Fibroblast of skin of scalp (primary cell): ENCODE measurements around the gene TUFT1.
"Not testable (repeated sequence)": the region's sequence is repeated elsewhere in the genome, so short reads cannot be mapped to it uniquely, and the experiment has no call there.

ENCODE experiments used
- DNase-seq: peaks from one replicate; pipeline ENCODE4 v3.0.0-alpha.2; 2013

Gene TUFT1

DNA sequence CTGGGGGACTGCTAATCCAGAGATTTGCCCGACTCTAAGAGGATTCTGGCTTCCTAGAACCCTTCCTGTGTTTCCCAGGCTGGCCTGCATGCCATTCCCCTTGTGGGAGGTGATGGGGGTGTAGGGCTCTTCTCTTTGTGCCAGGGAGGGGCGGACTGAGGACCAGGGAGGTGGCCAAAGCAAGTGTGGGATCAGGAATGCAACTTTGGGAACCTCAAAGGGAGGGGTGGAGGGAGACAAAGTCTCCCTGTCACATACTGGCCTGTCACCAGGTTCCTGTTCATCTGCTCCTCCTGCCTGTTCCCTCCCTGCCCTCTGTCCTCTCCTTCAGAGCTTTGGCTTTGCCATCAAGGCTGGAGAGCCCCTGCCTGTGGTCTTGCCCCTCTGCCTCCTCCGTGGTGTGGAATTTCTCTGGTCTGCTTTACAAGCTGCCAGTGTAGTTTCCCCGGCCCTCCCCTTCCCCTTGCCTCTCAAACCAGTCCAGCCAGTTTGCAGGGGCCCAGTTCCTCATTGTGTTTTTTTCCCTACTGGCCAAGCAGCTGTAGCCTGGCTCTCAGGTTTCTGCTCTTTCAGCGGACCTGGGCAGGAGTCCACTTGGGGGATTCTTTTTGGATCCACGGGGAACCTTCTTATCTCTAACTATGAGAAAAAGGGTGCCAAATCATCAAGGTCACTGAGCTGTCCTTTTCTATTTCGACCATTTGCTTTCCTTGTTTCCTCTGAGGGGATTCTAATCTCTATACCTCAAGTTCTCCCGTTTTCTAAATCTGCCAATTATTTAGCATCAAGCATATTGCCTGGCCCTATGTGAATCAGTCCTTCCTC is 27.1 kb upstream of the TUFT1 start:
- no peak for DNase-seq

- DNase-seq = no peak
These were observed 26.4 kb upstream of the TUFT1 start for GRCh38 chr1:151513626-151514121.

GRCh38 chr1:151514366-151514765 is 25.7 kb upstream of the TUFT1 start:
- no peak for DNase-seq

GRCh38 chr1:151515265-151515664 is 24.8 kb upstream of the TUFT1 start:
- DNase-seq = no peak

DNA sequence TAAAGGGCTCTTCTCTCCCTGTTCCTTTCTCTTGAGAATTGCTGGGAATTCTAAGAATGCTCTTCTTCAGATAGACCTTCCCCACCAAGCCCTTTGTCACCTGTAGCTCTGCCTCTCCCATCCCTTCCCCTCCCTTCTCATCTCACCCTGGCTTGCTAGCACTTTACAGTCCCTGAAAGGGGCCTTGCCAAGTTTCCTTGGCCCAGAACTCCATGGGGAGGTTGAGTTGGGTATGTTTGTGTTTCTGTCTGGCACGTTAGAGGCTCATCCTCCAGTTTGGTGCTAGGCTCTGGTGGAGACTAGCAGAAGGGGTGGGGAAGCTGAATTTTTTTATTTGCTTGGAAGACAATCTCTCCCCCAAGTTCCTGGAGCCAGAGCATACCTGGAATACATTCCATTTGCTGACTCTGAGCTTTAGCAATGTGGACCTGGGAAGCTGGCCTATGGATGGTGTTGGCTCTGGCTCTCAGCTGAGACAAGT is 24.0 kb upstream of the TUFT1 start:
- DNase-seq = no peak

- no peak for DNase-seq
These were observed 21.7 kb upstream of the TUFT1 start for GRCh38 chr1:151518431-151518830.

- no peak for DNase-seq
These were observed 21.2 kb upstream of the TUFT1 start for GRCh38 chr1:151518936-151519335.

GRCh38 chr1:151519667-151520066 is 20.4 kb upstream of the TUFT1 start:
- no peak for DNase-seq

DNA sequence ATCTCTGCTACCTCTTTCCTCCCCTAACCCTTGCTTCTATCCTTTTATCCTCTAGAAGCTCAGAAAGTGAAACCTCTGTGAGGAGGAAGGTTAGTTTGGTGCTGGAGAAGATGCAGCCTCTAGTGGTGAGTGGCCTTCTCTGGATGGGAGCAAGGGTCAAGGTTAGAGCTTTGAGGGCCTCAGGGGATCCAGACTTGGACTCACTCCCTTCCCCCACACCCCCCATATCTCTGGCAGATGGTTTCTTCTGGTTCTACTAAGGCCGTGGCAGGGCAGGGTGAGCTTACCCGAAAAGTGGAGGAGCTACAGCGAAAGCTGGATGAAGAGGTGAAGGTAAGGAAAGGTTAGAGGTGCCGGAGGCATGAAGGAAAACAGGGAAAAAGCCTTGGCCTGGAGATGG is 19.8 kb upstream of the TUFT1 start:
- no peak for DNase-seq

- DNase-seq = not testable (repeated sequence)
These were observed 17.7 kb upstream of the TUFT1 start for GRCh38 chr1:151522427-151522826.

DNA sequence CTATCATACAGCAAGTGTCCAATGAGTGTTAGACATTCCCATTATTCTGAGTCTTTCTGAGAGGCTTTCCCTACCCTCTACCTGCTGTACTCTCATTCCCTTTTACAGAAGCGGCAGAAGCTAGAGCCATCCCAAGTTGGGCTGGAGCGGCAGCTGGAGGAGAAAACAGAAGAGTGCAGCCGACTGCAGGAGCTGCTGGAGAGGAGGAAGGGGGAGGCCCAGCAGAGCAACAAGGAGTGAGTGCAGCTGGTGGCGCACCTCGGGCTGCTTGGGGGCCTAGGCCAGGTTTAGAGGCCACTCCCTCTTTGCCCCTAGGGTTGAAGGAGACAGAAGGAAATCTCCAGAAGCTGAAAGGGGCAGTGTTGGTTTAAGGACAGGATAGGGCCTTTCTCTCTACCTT is 16.8 kb upstream of the TUFT1 start:
- DNase-seq = no peak

DNA sequence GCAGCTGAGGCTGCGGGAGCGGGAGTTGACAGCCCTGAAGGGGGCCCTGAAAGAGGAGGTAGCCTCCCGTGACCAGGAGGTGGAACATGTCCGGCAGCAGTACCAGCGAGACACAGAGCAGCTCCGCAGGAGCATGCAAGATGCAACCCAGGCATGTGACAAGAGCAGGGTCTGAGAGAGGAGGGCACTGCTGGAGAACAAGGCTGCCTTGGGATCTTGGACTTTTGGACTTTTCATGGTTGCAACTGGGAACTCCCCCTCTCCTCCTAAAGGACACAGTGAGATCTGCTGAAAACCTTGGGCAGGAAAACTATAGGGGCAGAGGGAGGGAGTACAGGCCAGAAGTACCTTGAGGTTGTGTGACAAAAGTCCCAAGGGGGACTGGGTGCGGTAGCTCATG is 15.4 kb upstream of the TUFT1 start:
- DNase-seq = no peak

DNA sequence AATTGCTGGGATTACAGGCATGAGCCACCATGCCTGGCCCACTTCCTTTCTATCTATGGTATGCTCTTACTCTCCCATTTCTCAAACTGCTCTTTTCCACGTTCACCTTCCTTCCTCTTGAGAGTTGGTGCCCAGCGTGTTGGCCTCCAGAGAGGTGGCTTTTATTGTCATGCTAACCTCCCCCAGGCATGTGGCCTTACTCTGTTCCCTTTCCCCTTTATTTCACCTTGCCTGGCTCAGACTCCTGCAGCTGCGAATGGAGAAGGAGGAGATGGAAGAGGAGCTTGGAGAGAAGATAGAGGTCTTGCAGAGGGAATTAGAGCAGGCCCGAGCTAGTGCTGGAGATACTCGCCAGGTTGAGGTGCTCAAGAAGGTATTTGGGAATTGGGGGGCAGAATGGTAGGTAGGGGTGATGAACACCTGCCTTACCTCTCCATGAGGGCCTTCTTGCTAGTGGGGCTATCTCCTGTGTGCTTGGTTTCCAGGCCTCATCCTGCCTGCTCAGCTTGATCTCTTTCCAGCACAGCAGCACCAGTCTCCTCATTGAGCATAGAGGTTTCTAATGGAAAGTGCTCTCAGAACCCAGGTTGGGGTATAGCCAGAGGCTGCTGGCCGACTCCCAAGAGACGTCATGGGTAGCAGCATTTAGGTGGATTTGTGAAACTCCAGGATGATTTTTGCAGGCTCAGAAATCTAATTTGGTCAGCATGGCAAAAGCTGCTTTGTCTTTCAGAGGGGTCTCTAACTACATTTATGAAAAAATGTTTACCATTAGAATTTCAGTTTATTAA is 13.2 kb upstream of the TUFT1 start:
- no peak for DNase-seq

GRCh38 chr1:151529211-151529702 is 10.9 kb upstream of the TUFT1 start:
- DNase-seq = no peak

DNA sequence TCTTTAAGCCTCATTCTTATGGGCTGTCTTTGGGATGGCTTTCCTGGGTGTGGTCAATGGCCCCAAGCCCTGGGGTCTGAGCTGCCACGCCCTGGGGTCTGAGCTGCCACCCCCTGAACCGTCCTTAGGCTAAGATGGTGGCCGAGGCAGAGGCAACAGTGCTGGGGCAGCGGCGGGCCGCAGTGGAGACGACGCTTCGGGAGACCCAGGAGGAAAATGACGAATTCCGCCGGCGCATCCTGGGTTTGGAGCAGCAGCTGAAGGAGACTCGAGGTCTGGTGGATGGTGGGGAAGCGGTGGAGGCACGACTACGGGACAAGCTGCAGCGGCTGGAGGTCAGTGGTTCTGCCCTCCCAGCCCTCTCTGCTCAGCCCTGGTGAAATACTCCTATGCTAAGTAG is 10.3 kb upstream of the TUFT1 start:
- no peak for DNase-seq

DNA sequence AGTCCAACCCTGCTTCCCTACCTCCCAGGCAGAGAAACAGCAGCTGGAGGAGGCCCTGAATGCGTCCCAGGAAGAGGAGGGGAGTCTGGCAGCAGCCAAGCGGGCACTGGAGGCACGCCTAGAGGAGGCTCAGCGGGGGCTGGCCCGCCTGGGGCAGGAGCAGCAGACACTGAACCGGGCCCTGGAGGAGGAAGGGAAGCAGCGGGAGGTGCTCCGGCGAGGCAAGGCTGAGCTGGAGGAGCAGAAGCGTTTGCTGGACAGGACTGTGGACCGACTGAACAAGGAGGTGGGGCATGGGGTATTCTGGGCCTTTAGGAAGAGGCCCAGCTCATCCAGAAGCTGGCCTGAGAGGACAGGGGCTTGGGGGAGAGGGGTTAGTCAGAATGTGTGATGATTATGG is 9.6 kb upstream of the TUFT1 start:
- no peak for DNase-seq

DNA sequence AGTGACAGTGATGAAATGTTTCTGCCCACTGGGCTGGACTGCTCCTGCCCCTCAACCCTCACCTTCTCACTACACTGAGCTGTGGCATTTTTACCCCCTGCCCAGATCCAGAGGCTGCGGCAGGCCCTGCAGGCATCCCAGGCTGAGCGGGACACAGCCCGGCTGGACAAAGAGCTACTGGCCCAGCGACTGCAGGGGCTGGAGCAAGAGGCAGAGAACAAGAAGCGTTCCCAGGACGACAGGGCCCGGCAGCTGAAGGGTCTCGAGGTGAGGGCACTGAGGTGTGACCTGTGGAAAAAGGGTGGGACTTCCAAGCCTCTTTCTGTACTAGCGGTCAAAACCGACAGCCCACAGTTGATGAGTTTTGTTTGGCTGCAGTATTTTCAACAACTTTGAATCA is 6.2 kb upstream of the TUFT1 start:
- DNase-seq = no peak

DNA sequence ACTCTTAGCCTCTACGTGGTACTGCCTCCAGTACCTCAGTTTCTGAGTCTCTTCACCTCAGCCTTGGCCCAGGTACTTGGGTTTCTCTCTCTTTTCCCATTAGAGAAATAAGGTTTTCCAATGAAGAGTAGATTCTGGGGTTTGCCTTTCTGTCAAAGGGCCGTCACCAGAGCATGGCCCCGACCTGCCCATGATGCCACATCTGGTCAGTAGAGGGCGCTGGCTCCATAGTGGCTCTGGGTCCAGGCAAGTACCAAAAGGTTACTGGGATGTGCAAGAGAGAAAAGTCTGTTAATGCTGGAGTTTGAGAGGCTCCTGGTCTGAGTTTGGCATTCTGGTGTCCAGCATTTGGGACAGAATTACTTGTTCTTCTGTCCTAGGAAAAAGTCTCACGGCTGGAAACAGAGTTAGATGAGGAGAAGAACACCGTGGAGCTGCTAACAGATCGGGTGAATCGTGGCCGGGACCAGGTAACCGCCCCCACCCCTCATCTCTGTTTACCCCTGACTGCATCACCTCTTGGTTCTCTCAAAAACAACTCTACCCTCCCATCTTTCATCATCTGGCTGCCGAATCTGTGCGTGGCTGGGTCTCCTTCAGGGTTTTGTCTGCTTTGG is 5.3 kb upstream of the TUFT1 start:
- peak; percentile 77 for DNase-seq

DNA sequence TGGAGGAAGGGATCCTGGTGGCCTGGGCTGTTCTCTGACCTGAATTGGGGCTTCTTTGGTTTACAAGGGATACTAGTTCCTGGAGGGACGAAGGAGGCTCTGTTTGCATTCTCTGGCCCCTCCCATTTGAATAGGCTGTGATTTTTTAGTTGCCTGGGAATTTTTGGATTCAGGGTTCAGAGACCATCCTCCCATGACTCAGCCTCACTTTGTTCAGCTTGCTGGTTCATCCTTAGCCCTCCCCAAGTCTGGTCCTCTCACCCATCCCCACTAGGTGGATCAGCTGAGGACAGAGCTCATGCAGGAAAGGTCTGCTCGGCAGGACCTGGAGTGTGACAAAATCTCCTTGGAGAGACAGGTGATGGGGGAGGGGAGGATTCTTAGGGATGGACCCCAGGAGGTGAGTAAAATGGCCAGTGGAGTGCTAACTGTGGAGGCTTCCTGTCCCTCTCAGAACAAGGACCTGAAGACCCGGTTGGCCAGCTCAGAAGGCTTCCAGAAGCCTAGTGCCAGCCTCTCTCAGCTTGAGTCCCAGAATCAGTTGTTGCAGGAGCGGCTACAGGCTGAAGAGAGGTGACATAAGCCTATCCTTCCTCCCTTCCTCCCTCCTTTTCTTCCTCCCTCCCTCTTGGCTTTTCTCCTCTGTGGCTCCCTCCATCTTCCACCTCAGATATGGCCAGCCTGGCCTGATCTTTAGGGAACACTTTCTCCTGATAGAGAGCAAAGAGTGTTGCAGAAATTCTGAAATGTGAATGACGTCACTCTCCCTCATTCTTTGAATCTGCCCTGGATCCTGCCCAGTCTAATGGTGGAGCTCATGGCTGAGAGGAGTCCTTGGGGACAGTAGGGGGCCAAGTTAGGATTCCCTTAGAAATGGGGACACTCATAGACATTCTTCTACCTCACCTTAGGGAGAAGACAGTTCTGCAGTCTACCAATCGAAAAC is 4.5 kb upstream of the TUFT1 start:
- DNase-seq = peak; percentile 46

GRCh38 chr1:151536499-151536898 is 3.6 kb upstream of the TUFT1 start:
- no peak for DNase-seq

GRCh38 chr1:151537112-151537511 is 3.0 kb upstream of the TUFT1 start:
- DNase-seq = peak; percentile 98
